B cell (primary cell): ENCODE measurements around the gene SPATA24. TPM values are rescaled to one million over a fixed set of nuclear protein-coding genes. Genes with fewer than 3 reads are reported as not detected.

Source experiments
- ATAC-seq: fragments of 200-7000 bp; cut with Tn5 transposase; one replicate; pipeline ENCODE4 v1.10.0; 2021; ENCODE audit warnings: low read depth, mild to moderate bottlenecking, moderate number of reproducible peaks, moderate library complexity
- CTCF ChIA-PET: fragments of 350-600 bp; sonication (Branson Sonifier 250); formaldehyde crosslinking; loops from one replicate; lab custom pipeline; 2021; ENCODE audit warnings: antibody characterized with exemption, inconsistent platforms; lab: Charles Lee
- POLR2A ChIA-PET: fragments of 350-600 bp; sonication (Branson Sonifier 250); formaldehyde crosslinking; loops from one replicate; lab custom pipeline; 2021; ENCODE audit warnings: antibody characterized with exemption; lab: Charles Lee
- DNase-seq: peaks from one replicate; pipeline ENCODE4 v3.0.0; 2013
- H2AFZ ChIP-seq: 2 replicates; pipeline ENCODE4 v1.6.1; 2012; ENCODE audit warnings: mild to moderate bottlenecking, low read depth, low read length; ENCODE audit not compliant: insufficient read depth, poor library complexity, severe bottlenecking
- H3K27ac ChIP-seq, 2 donors: 1 replicate in 1 of 2; 2 replicates in 1 of 2; pipeline ENCODE4 v1.5.1; 2012 to 2013; ENCODE audit warnings: low read length in 2 of 2, mild to moderate bottlenecking in 2 of 2, moderate library complexity in 1 of 2
- H3K27me3 ChIP-seq, 4 experiments: fragments of 200-600 bp in 1 of 4; sonication (generic) in 1 of 4; replicated peaks in 1 of 4; 1 replicate in 2 of 4; 2 replicates in 2 of 4; pipeline versions ENCODE4 v1.6.1 to v1.7.0; 2013 to 2016; ENCODE audit warnings: low read length in 3 of 4, mild to moderate bottlenecking in 2 of 4, mixed read lengths in 1 of 4, moderate library complexity in 1 of 4; ENCODE audit not compliant: insufficient read depth in 4 of 4, control insufficient read depth in 3 of 4; ENCODE audit errors: control extremely low read depth in 1 of 4
- H3K36me3 ChIP-seq, 2 experiments: replicated peaks in 1 of 2; 1 replicate in 1 of 2; 2 replicates in 1 of 2; pipeline versions ENCODE4 v1.6.1 to v1.7.1; 2013; ENCODE audit warnings: low read length in 1 of 2; ENCODE audit not compliant: insufficient read depth in 2 of 2, control insufficient read depth in 1 of 2; ENCODE audit errors: control extremely low read depth in 1 of 2, extremely low read depth in 1 of 2
- H3K4me1 ChIP-seq, 2 donors: fragments of 200-600 bp in 1 of 2; sonication (generic) in 1 of 2; 1 replicate in 1 of 2; 2 replicates in 1 of 2; pipeline versions ENCODE4 v1.5.1 to v1.6.1; 2013 to 2017; ENCODE audit warnings: low read length in 2 of 2; ENCODE audit not compliant: control insufficient read depth in 2 of 2, insufficient read depth in 2 of 2
- H3K4me2 ChIP-seq: replicated peaks from 2 replicates; pipeline ENCODE3; 2012; ENCODE audit warnings: mild to moderate bottlenecking, low read depth, low read length; ENCODE audit not compliant: poor library complexity, severe bottlenecking
- H3K4me3 ChIP-seq, 5 experiments: fragments of 200-600 bp in 1 of 5; sonication (generic) in 1 of 5; 1 replicate in 3 of 5; 2 replicates in 2 of 5; pipeline versions ENCODE4 v1.5.1 to v1.7.0; 2011 to 2016; ENCODE audit warnings: low read length in 4 of 5, mild to moderate bottlenecking in 4 of 5, low read depth in 2 of 5, control low read depth in 1 of 5, moderate library complexity in 1 of 5; ENCODE audit not compliant: insufficient read depth in 1 of 5; ENCODE audit errors: control extremely low read depth in 1 of 5, extremely low read depth in 1 of 5
- H3K79me2 ChIP-seq: fragments of 200-600 bp; sonication (generic); one replicate; pipeline ENCODE4 v1.6.0; 2016; ENCODE audit warnings: low read length; ENCODE audit not compliant: control insufficient read depth, insufficient read depth
- H3K9ac ChIP-seq: fragments of 200-600 bp; sonication (generic); 2 replicates; pipeline ENCODE4 v1.6.1; 2017; ENCODE audit warnings: mild to moderate bottlenecking, low read length, moderate library complexity
- H3K9me3 ChIP-seq, 3 donors: one replicate each; pipeline versions ENCODE4 v1.6.1 to v1.7.1; 2013; ENCODE audit warnings: low read length in 2 of 3; ENCODE audit not compliant: control insufficient read depth in 2 of 3, insufficient read depth in 1 of 3; ENCODE audit errors: control extremely low read depth in 1 of 3
- H4K20me1 ChIP-seq: 2 replicates; pipeline ENCODE4 v1.6.0; 2012; ENCODE audit warnings: mild to moderate bottlenecking, low read length; ENCODE audit not compliant: insufficient read depth, control insufficient read depth, poor library complexity, severe bottlenecking
- H3K27ac Mint-ChIP-seq: one replicate; pipeline ENCODE4 v1.8.0; 2021; ENCODE audit warnings: mixed read lengths
- H3K27me3 Mint-ChIP-seq: one replicate; pipeline ENCODE4 v1.8.0; 2021; ENCODE audit warnings: mixed read lengths
- H3K4me1 Mint-ChIP-seq: one replicate; pipeline ENCODE4 v1.8.0; 2021; ENCODE audit warnings: mixed read lengths
- H3K4me3 Mint-ChIP-seq: one replicate; pipeline ENCODE4 v1.8.0; 2021; ENCODE audit warnings: mixed read lengths
- H3K9me3 Mint-ChIP-seq: one replicate; pipeline ENCODE4 v1.8.0; 2022; ENCODE audit warnings: mixed read lengths; ENCODE audit not compliant: insufficient read depth
- CTCF ChIP-seq: fragments of 200-600 bp; IDR thresholded peaks from one replicate; pipeline ENCODE4 v1.8.0; 2022; ENCODE audit warnings: antibody characterized with exemption, mild to moderate bottlenecking
- EZH2 ChIP-seq: IDR thresholded peaks from 2 replicates; pipeline ENCODE4 v1.6.1; 2012; ENCODE audit warnings: borderline replicate concordance, low read depth, mild to moderate bottlenecking, moderate library complexity, low read length; ENCODE audit not compliant: insufficient read depth, poor library complexity, severe bottlenecking
- WGBS: methylation state at CpG from one replicate; pipeline ENCODE4 v1.1.5; 2013; ENCODE audit warnings: missing lambda C conversion rate; ENCODE audit not compliant: insufficient coverage; 5-methylcytosine and 5-hydroxymethylcytosine counted together
- intact Hi-C: fragments of 100-400 bp; cut with micrococcal nuclease; formaldehyde crosslinking; loops from one replicate; pipeline ENCODE4 v1.10.0; 2022
- polyA plus RNA-seq: library from polyadenylated mRNA; depleted of rRNA; stranded (reverse); fragments of >200 nt; gene quantifications from 2 replicates; pipeline ENCODE4 v1.2.3, GENCODE V29; 2012
- total RNA-seq, 2 donors: library from RNA; stranded (reverse); fragments of 120-200 nt in 1 of 2; gene quantifications; 1 replicate in 1 of 2; 2 replicates in 1 of 2; pipeline versions ENCODE4 v1.2.3 to v1.2.4, GENCODE V29; 2013 to 2022

The SPATA24 gene
- total and polyA plus RNA-seq, 2 donors (not counting 1 experiment from before 2014, with no cell fraction given) = 2.0 to 6.4 TPM

GRCh38 chr5:139393497-139394122 is 10.3 kb downstream of the SPATA24 start:
- peak overlapping the region; percentile 69 to 90 (median 80) for H3K4me3 ChIP-seq
- peak overlapping the region; percentile 88 for H2AFZ ChIP-seq
- ChIA-PET POLR2A (interaction anchor here (0.6 to 8.4 kb wide), 4 partner anchors 10 to 100 kb away, joined by 3 to 70 read pairs (median 4); partner anchors contain the start of genes MATR3, PAIP2 and SPATA24), CTCF (interaction anchor here (1.0 to 2.7 kb wide), 8 partner anchors 10 to 568 kb away, joined by 3 to 16 read pairs (median 4); partner anchors contain the start of genes MATR3, PAIP2 and SPATA24)
- DNase-seq = no peak
- peak overlapping the region; percentile 70 for H3K9ac ChIP-seq
- peaks cover 21% of the 10 kb centered on the region for H3K79me2 ChIP-seq
- H4K20me1 ChIP-seq = peaks cover 7% of the 10 kb centered on the region
- Mint-ChIP-seq H3K27ac (peak overlapping the region; percentile 93), H3K4me3 (peak overlapping the region; percentile 99), H3K9me3 (no peaks in the 10 kb centered on the region), H3K27me3 (no peaks in the 10 kb centered on the region), H3K4me1 (peaks cover 39% of the 10 kb centered on the region)
- no peaks in the 10 kb centered on the region for H3K36me3 ChIP-seq
- H3K27me3 ChIP-seq = no peaks in the 10 kb centered on the region
- intact Hi-C loops = loop anchor here (1.0 to 5.0 kb wide), 4 partner anchors 11 to 816 kb away; partner anchors contain the start of genes DNAJC18, HSPA9 and SPATA24
- no peak for ATAC-seq
- H3K27ac ChIP-seq = peak overlapping the region in 1 of 2 donors; percentile 60
- TF ChIP-seq CTCF (no peak), EZH2 (no peak)
- peaks cover 39 to 52% of the 10 kb centered on the region in 2 donors for H3K4me1 ChIP-seq
- WGBS = 10% methylated on average over 49 of the region's 49 CpGs
- H3K9me3 ChIP-seq = peaks cover 0 to 4% (median 0%) of the 10 kb centered on the region in 3 donors
- peak overlapping the region; percentile 91 for H3K4me2 ChIP-seq
